GM21528 (cell line): ENCODE results near the gene MTFMT.
"Not testable (repeated sequence)": the region's sequence is repeated elsewhere in the genome, so short reads cannot be mapped to it uniquely, and the experiment has no call there.

Experiments used
- ATAC-seq: cut with Tn5 transposase; IDR thresholded peaks from one replicate; pipeline ENCODE4 v1.9.1; 2021; ENCODE audit warnings: mild to moderate bottlenecking, moderate library complexity; ENCODE audit not compliant: unreplicated experiment, low FRiP score

Gene MTFMT

GRCh38 chr15:65028921-65029735, at the start of gene MTFMT:
Gene MTFMT, minus strand, starts transcription at chr15:65029639. Its CDS starts 26 bp downstream, at chr15:65029613.
- peak; percentile 79 for ATAC-seq

DNA sequence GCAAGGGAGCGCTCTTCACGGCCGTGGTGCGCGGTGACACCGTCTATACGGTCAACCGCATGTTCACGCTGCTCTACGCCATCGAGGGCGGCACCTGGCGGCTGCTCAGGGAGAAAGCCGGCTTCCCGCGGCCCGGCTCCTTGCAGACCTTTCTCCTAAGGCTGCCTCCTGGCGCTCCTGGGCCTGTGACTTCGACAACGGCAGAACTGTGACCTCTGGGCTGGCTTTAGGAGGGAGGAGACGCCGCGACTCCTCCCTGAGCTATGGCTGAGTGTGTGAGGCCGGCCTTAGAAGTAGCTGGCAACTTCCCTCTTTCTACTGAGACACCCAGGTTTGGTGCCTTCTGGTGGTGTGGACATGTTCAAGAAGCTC, 48.5 kb upstream of the MTFMT start:
- no peak for ATAC-seq

GRCh38 chr15:65077291-65077980, 48.0 kb upstream of the MTFMT start:
- no peak for ATAC-seq

DNA sequence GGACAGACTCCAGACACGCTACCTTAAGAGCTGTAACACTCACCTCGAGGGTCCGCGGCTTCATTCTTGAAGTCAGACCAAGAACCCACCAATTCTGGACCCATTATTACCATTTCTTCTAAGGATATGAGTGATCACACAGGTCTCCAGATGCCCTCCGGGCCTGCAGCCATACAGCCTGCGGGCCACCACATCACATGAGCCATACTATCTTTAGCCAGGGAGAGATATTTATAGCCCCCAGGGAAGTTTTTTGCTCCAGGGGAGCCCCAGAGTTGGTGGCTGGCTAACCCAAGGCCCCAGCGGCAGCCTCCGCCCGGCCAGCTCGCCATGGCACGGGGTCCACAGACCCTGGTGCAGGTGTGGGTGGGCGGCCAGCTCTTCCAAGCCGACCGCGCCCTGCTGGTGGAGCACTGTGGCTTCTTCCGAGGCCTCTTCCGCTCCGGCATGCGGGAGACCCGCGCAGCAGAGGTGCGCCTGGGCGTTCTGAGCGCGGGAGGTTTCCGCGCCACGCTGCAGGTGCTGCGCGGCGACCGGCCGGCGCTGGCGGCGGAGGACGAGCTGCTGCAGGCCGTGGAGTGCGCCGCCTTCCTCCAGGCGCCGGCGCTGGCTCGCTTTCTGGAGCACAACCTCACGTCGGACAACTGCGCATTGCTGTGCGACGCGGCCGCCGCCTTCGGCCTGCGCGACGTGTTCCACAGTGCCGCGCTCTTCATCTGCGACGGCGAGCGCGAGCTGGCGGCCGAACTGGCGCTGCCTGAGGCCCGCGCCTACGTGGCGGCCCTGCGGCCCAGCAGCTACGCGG, 47.2 kb upstream of the MTFMT start, which contains the start of gene KBTBD13:
TSS of gene KBTBD13 (plus strand) at position 261 of the 805 bp plus-strand sequence. CDS start at position 331, 70 bp downstream.
- ATAC-seq: no peak

DNA sequence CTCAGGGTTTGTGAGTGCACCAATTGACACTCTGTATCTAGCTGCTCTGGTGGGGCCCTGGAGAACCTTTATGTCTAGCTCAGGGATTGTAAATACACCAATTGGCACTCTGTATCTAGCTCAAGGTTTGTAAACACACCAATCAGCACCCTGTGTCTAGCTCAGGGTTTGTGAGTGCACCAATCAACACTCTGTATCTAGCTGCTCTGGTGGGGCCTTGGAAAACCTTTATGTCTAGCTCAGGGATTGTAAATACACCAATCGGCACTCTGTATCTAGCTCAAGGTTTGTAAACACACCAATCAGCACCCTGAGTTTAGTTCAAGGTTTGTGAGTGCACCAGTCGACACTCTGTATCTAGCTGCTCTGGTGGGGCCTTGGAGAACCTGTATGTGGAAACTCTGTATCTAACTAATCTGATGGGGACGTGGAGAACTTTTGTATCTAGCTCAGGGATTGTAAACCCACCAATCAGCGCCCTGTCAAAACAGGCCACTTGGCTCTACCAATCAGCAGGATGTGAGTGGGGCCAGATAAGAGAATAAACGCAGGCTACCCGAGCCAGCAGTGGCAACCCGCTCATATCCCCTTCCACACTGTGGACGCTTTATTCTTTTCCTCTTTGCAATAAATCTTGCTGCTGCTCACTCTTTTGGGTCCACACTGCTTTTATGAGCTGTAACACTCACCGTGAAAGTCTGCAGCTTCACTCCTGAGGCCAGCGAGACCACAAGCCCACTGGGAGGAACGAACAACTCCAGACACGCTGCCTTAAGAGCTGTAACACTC, 46.4 kb upstream of the MTFMT start:
- not testable (repeated sequence) for ATAC-seq

- not testable (repeated sequence) for ATAC-seq
Measured at GRCh38 chr15:65074946-65075345, 45.5 kb upstream of the MTFMT start.

- ATAC-seq: no peak
Measured at GRCh38 chr15:65072617-65073016, 43.2 kb upstream of the MTFMT start.

DNA sequence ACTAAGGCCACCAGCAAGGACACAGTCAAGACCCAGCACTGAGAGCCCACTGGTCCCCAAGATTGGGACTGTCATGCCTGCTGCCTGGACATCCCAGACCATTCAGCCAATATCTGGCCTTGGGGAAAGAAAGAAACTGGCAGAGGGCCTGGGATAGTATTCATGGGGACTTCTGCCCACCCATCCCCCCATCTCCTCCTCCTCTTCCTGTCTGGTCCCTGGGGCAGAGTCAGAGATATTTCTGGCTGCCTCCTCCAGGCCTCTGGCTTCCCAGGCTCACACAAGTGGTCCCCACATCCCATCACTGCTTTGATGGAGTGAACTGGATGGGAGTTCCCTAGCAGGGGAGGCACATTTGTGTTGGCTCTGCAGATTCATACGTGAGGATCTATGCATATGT, 42.6 kb upstream of the MTFMT start:
- ATAC-seq: no peak

GRCh38 chr15:65071381-65071811, 42.0 kb upstream of the MTFMT start:
- no peak for ATAC-seq

DNA sequence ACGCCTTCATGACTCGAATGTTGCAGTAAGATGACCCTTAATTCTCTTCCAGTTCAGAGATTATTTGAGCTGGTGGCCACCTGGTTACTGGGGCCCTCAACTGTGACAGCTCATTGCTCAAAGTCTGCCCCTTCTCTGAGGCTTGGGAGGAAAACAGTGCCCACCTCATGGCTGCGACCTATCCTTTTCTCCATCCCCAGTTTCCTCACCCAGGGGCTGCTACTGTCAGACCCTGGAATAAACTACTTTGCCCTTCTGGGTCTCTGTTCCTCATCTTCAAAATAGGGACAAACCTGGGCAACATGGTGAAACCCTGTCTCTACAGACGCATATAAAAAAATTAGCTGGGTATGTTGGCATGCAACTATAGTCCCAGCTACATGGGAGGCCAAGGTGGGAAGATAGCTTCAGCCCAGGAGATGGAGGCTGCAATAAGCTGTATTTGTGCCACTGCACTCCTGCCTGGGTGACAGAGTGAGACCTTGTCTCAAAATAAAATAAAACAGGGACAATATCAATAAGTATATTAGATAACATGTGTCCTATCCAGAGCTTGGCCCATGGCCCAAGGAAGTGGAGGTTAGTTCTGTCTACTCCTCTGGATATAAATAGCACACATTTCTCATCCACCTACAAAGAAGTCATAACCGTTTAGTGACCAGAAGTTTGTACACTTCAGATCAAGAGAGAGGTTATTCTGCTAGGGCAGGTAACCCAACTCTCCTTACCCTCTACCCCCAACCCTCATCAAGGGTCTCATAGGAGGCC, 40.5 kb upstream of the MTFMT start:
- ATAC-seq: no peak

GRCh38 chr15:65069179-65069578, 39.7 kb upstream of the MTFMT start:
- ATAC-seq: no peak

DNA sequence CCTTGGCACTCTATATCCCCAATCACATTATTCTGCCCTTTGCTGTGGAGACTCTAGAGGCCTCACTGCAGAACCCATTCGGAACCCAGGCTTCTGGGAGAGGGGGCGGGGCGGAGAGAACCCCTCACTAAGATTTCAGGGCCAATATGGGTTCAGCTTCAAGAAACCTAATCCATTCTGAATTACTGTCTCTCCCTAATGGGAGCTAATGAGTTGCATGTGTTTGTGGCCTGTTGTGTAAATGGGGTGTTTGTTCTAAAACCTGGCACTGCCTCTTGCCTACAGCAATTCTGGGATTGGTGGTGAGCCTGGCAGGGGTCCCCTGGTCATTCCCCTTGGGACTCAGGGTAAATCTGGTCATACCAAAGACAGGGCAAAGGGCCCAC, 39.0 kb upstream of the MTFMT start:
- no peak for ATAC-seq

DNA sequence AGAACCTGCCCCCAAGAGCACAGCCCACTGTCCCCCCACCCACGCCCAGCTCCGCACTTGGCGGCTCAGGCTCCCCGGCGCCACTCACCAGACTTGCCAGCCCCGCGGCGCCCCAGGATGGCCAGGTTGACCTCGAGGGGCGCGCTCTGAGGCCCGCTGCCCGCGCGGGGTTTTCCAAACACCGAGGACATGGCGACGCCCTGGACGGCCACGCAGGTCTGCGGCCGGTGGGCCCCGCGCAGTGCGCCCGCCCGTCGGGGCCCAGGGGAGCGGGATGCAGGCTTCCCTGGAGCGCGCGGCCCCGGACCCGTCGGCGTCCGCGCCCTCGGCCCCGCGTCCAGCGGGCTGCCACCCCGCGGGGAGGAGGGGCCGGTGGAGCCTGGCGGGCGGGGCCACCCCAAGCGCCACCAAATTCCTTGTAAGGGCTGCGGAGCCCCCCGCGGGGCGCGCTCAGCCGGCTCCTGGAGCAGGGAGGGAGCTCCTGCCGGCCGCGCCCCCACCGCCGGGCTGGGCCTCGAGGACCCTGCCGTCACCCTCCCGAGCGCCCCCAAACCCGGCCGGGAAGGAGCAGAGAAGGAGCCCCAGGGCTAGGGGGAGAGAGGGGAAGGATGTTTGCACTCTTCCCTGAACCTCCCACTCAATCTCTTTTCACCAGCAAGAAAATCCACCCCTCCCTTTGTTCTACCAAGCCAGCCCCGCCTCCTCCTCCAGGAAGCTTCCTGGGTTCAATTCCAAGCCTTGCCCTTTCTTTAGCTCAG, 38.4 kb upstream of the MTFMT start, which contains the start of gene RASL12:
TSS of gene RASL12 (minus strand) at position 347 of the 758 bp plus-strand sequence. CDS start at position 191, 156 bp downstream.
- no peak for ATAC-seq

DNA sequence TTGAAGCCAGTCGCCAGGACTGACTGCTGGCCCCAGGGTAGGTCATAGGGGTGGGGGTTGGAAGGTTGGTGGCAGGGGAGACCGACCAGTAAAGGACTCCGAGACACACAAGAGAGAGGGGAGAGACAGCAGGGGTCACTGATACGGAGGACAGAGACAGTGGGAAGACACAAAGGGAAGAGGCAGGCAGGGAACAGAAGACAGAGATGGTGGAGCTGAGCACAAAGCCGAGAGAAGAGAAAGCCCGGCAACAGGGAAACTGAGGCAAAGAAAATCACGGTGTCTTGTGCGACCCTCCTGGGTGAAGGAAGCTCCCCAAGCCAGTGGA, 37.8 kb upstream of the MTFMT start:
- ATAC-seq: no peak

GRCh38 chr15:65066635-65067316, 37.3 kb upstream of the MTFMT start:
- no peak for ATAC-seq

DNA sequence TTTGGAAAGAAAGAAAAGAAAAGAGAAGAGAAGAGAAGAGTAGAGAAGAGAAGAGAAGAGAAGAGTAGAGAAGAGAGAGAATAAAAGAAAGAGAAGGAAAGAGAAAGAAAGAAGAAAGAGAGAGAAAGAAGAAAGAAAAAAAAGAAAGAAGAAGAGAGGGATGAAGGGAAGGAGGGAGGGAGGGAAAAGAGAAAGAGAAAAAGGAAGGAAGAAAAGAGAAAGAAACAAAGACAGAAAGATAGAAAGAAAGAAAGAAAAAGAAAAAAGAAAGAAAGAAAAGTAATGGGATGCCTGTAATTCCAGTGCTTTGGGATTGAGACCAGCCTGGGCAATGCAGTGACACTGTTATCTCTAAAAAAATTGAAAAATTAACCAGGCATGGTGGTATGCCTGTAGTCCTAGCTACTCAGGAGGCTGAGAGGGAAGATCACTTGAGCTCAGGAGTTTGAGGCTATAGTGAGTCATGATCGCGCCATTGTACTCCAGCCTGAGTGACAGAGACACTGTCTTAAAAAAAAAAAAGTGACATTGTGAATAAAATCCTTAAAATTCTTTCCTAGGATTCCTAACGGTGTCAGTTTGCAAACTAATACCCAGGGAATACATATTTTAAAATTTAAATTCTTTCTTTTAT, 36.7 kb upstream of the MTFMT start:
- ATAC-seq: no peak

DNA sequence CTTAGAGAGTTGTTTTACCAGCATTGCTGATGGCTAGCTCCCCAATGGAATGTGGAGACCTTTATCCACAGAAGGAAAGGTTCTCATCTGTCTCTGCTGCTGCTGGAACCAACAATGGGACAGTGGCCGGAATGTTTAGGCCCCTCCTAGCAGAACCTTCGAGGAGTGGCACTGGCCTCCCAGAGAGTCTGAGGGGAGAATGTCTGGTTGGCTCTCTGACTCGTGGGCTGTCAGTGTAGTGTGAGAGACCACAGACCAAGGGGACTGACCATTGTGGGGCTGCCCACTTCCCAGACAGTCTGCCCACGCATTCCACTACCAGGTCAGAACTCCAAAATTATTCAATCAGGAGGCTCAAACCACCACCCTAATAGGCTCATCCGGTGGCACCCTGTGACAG, 33.3 kb upstream of the MTFMT start:
- no peak for ATAC-seq

DNA sequence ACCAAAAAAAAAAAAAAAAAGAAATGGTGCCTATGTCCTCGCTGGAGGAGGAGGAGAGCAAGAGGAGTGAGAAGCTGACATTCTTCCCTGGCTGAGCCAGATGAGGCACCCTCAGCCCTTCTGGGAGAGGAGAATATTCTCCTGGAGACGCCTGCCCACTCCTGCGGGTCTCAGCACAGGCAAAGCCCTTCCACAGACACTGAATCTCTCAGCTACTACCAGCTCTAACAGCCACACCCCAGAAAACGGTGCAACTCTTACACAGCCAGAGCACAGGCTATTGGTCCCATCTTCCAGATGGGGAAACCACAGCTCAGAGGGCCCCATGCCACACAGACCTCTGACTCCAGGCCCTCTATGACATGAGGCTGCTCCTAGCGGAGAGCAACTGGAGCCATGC, 32.6 kb upstream of the MTFMT start:
- no peak for ATAC-seq
